Islet of Langerhans (tissue), 1 donor: ENCODE measurements around the gene ERLEC1.
"Not testable (repeated sequence)": the region's sequence is repeated elsewhere in the genome, so short reads cannot be mapped to it uniquely, and the experiment has no call there.

Source experiments
- FAIRE-seq: peaks from one replicate; lab custom pipeline; 2011; peaks lifted over from hg19 to GRCh38; lab: Jason Lieb, UNC

The ERLEC1 gene

GRCh38 chr2:53840580-53840979 is 53.7 kb downstream of the ERLEC1 start:
- FAIRE-seq = no peak

DNA sequence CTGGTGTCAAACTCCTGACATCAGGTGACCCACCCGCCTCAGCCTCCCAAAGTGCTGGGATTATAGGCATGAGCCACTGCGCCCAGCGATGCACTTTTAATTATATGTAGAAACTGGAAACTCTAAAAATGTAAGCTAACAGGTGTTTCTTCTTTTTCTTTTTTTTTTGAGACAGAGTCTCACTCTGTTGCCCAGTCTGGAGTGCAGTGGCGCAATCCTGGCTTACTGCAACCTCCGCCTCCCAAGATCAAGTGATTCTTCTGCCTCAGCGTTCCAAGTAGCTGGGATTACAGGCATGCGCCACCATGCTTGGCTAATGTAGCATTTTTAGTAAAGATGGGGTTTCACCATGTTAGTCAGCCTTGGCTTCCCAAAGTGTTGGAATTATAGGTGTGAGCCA is 54.8 kb downstream of the ERLEC1 start:
- not testable (repeated sequence) for FAIRE-seq

- no peak for FAIRE-seq
Measured at GRCh38 chr2:53842891-53843290, 56.0 kb downstream of the ERLEC1 start.

GRCh38 chr2:53843595-53843994 is 56.8 kb downstream of the ERLEC1 start:
- no peak for FAIRE-seq

DNA sequence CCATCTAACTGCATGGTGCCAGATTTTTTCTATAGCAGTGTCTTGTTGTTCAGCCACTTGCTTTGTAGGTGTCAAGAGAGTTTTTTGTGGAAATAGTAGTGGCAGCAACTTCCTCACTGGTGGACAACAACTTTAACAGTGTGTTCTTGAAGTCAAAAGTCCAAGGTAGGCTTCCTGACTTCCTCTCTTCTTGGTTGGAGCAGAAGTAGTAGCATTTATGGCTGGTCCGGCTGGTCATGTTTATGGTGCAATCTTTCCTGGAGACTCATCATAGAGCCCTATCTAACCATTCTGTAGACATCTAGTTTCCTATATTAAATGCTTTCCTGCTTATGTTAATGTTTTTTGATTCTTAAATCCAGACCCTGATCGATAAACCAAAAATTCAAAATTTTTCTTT is 61.2 kb downstream of the ERLEC1 start:
- no peak for FAIRE-seq

GRCh38 chr2:53851052-53851757 is 64.4 kb downstream of the ERLEC1 start:
- not testable (repeated sequence) for FAIRE-seq

DNA sequence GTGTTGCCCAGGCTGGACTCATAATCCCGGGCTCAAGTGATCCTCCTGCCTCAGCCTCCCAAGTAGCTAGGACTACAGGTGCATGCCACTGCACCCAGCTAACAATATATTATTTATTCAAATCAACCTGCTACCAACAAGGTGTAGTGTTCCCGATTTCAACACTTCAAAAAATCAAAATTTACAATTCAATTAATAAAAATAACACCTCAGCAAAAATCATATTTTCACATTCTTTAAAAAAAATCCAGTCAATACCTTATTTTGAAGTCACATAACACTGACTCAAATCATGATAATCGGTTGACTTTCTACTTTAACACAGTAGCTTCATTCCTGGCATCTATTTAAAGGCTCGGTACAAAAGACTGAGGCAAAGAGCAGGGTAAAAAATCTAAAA is 65.7 kb downstream of the ERLEC1 start:
- no peak for FAIRE-seq

DNA sequence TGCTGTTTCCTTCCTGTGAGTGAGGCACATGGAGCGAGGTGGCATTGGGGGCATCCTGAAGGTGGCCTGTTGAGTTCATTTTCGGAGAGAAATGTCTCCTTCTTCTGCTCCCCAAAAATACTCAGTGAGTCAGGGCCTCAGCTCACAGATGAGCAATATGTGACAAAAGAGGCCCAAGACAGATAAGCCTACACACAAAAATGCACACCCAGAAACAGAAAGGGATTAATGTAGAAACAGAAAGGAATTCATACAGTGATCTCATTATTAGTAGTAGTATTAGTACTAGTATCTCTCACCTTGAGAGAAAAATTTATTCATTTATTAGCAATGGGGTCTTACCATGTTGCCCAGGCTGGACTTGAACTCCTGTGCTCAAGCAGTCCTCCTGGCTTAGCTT is 67.8 kb downstream of the ERLEC1 start:
- FAIRE-seq = no peak

DNA sequence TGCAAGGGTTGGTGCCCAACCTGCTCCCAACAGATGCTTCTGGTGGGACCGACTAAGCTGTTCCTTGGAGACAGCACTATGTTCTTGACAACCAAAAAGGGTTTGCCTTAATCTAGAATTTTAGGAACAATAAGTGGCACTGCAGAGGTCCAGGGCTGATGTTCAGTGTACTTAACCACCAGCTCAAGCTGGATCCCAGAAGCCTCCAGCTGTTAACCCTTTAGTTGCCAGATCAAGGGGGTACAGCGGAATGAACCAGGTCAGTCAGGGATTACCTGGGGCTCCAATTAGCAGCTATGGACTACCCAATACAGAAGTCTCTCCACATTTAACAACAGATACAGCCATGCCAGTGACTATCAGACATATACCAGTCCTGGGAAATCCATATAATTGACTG is 69.4 kb downstream of the ERLEC1 start:
- FAIRE-seq = no peak

DNA sequence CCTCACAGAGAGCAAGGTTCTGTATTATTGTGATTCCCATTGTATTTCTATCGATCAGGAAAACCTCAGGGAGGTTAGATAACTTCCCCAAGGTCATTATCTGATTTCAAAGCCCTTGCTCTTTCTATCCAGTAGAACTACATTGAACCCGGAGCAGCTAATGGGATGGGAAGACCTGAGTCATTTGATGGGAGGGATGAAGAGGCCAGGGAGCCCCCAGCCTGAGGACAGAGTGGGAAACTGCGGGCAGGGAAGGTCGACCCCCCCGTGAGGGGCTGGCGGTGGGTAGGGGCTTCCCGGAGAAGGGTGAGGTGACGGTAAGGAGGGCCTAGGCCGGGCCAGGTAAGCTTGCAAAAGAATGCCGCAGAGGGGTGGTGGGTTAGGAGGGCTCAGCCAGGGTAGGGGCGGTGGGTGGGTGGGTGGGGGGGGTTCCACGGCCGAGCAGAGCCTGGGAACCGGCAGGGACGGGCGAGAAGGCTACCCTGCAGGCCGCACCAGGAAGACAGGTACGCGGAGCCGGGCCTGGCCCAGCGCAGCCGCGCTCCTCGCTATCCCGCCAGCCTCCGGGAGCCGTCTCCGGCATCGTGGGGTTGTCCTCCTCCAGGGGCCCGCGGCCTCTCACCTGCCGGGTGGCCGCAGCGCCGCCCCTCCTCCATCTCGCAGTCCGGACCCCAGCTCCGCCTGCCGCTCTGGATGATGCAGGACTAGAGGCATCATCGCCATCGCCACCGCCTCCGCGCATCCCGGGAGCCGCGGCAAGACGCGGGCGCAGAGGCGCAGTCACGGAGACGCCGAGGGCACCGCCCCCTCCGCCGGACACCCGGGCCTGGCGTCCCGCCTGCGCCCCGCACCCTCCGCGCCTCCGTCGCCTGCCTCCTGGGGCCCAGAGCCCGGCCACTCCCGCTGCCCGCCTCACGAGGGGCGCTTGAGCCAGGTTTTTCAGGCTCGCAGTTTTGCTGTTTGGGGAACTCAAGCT is 72.7 kb downstream of the ERLEC1 start, which contains the start of gene GPR75:
Gene GPR75, minus strand, starts transcription at position 762 of the 976 bp plus-strand sequence. CDS start 5,211 bp downstream, outside the sequence.
- FAIRE-seq = no peak

DNA sequence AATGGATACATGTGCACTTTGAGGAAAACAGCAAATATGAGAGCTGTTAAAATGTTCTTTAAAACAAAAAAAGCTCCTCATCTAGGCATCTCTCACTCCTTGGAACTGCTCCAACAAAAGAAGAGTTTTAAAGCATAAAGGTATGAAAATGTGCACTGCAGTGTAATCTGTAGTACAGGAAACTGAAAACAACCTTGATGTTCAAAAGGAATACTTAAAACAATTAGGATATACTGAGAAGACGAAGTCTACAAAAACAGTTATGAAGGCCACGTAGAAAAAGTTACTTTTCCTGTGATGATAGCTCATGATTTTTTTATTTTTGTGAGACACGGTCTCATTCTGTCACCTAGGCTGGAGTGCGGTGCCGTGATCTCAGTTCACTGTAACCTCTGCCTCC is 75.0 kb downstream of the ERLEC1 start:
- FAIRE-seq = no peak

DNA sequence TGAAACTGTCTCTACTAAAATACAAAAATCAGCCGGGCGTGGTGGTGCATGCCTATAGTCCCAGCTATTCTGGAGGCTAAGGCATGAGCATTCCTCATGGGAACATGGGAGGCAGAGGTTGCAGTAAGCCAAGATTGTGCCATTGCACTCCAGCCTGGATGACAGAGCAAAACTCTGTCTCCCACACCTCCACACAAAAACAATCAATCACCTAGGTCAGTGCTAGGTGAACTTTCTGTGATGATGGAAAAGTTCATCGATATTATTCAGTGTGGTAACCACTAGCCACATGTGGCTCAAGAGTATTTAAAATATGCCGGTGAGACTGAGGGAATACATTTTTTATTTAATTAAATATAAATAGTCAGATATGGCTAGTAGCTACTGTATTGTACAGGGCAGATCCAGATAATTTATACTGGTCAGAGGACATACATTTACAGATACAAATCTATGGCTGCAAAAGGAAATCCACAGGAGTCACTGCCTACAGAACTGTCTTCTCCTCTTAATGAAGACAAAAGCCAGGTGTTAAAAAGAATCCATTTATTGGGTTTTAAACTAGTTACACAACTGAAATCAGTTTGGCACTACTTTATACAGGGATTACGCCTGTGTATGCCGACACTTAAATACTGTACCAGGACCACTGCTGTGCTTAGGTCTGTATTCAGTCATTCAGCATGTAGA is 76.8 kb downstream of the ERLEC1 start:
- FAIRE-seq = no peak

GRCh38 chr2:53865264-53865663 is 78.4 kb downstream of the ERLEC1 start:
- FAIRE-seq = no peak

GRCh38 chr2:53865962-53866361 is 79.1 kb downstream of the ERLEC1 start:
- FAIRE-seq = no peak

- FAIRE-seq = no peak
Measured at GRCh38 chr2:53867169-53867568, 80.3 kb downstream of the ERLEC1 start.

GRCh38 chr2:53867773-53868172 is 80.9 kb downstream of the ERLEC1 start:
- FAIRE-seq = no peak
